ENCODE data around the gene DSTN.

Gene DSTN

DNA sequence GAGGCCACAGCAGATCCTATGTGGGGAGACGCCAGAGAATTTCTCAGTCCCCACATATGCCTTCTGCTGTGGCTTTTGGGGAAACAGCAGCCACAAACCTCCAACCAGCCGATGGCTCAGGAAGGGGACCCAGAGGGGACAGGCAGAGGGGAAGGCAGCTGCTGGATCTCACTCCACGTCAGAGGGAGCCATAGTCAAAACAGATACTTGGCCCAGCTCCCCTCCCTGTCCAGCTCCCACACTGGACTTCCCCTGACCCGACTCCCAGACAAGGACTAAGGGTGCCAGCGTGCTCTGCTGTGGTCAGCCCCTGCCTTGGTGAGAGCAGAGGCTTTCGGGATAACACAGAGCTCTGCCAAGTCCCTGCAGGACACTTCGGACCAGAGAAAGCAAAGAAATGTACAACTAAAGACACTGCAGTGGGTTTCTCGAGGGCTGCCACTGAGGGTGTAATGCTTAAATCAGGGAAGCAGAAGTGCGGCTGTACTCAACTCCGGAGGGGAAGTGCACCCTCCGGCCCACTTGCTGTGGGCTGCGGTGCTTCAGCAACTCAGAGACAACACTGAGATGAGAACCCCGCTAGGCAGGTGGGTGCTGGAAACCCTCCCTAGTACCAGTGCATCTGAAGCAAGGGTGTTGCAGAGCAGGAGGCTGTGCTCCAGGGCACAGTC lies 64.9 kb downstream of the DSTN start:
- no peaks in the 10 kb centered on the region for H3K4me1 ChIP-seq
- H3K9me3 ChIP-seq (ENCODE audit: control insufficient read depth, low read length) = no peaks in the 10 kb centered on the region
- H3K36me3 ChIP-seq (ENCODE audit: control insufficient read depth, insufficient read depth, low read length) = no peaks in the 10 kb centered on the region
- no peaks in the 10 kb centered on the region for H3K27me3 ChIP-seq (ENCODE audit: control insufficient read depth, insufficient read depth, low read length)
- TF ChIP-seq, protein P1, sequence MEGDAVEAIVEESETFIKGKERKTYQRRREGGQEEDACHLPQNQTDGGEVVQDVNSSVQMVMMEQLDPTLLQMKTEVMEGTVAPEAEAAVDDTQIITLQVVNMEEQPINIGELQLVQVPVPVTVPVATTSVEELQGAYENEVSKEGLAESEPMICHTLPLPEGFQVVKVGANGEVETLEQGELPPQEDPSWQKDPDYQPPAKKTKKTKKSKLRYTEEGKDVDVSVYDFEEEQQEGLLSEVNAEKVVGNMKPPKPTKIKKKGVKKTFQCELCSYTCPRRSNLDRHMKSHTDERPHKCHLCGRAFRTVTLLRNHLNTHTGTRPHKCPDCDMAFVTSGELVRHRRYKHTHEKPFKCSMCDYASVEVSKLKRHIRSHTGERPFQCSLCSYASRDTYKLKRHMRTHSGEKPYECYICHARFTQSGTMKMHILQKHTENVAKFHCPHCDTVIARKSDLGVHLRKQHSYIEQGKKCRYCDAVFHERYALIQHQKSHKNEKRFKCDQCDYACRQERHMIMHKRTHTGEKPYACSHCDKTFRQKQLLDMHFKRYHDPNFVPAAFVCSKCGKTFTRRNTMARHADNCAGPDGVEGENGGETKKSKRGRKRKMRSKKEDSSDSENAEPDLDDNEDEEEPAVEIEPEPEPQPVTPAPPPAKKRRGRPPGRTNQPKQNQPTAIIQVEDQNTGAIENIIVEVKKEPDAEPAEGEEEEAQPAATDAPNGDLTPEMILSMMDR (IDR thresholded peaks at IDR 0.05) = no peak
- H3K79me2 ChIP-seq = peaks cover 46% of the 10 kb centered on the region
- H3K4me2 ChIP-seq (ENCODE audit: low read length) = no peak overlapping the region
- H2AFZ ChIP-seq = no peak overlapping the region
- no peak overlapping the region for H3K27ac ChIP-seq
- H3K4me3 ChIP-seq (ENCODE audit: low read depth, low read length) = no peak overlapping the region
- no peak overlapping the region for H3K9ac ChIP-seq

DNA sequence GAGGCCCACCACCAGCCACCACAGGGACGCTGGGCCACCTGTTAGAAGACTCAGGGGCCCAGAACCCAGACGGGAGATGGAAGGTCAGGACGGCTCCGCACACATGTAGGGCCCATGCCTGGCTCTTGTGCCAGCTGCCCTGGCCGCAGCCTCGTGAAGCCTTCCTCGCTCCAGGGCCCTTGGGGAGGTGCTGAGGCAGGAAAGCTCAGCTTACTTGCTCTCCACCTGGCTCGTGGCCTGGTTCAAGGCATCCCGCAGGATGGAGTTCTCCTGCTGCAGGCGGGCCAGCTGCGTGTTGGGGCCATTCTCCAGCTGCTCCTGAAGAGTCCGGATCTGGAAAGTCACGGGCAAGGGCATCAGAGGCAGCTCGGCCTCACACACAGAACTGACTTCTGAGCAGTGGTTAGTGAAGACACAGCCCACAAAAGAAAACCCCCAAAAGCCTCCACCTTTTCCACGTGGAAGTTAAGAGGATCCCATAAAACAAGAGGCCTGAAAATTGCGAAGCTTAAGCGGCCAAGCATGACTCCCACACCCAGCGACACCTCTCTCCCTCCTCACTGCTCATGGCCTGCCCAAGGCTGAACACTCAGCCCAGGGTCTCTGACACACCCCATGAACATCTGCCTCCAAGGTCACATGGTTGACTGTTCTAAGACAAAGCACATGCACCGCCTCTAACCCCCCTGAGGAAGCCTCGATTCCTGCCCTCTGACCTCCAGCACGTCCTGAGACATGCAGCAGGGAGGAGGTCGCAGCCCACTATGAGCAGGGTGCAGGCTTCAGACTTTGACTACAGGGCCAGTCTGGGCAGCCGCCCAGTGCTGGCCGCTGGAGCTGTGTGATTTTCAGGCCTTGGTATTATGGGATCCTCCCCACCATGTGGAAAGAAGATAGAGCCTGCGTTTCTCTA lies 65.7 kb downstream of the DSTN start:
- peaks cover 46% of the 10 kb centered on the region for H3K79me2 ChIP-seq
- no peak overlapping the region for H3K4me2 ChIP-seq (ENCODE audit: low read length)
- H3K9me3 ChIP-seq (ENCODE audit: control insufficient read depth, low read length) = no peaks in the 10 kb centered on the region
- no peaks in the 10 kb centered on the region for H3K36me3 ChIP-seq (ENCODE audit: control insufficient read depth, insufficient read depth, low read length)
- H2AFZ ChIP-seq = no peak overlapping the region
- no peaks in the 10 kb centered on the region for H3K4me1 ChIP-seq
- H3K9ac ChIP-seq = no peak overlapping the region
- H3K27me3 ChIP-seq (ENCODE audit: control insufficient read depth, insufficient read depth, low read length) = no peaks in the 10 kb centered on the region
- no peak overlapping the region for H3K4me3 ChIP-seq (ENCODE audit: low read depth, low read length)
- H3K27ac ChIP-seq = no peak overlapping the region
- TF ChIP-seq, protein P1 (IDR thresholded peaks at IDR 0.05) = no peak

DNA sequence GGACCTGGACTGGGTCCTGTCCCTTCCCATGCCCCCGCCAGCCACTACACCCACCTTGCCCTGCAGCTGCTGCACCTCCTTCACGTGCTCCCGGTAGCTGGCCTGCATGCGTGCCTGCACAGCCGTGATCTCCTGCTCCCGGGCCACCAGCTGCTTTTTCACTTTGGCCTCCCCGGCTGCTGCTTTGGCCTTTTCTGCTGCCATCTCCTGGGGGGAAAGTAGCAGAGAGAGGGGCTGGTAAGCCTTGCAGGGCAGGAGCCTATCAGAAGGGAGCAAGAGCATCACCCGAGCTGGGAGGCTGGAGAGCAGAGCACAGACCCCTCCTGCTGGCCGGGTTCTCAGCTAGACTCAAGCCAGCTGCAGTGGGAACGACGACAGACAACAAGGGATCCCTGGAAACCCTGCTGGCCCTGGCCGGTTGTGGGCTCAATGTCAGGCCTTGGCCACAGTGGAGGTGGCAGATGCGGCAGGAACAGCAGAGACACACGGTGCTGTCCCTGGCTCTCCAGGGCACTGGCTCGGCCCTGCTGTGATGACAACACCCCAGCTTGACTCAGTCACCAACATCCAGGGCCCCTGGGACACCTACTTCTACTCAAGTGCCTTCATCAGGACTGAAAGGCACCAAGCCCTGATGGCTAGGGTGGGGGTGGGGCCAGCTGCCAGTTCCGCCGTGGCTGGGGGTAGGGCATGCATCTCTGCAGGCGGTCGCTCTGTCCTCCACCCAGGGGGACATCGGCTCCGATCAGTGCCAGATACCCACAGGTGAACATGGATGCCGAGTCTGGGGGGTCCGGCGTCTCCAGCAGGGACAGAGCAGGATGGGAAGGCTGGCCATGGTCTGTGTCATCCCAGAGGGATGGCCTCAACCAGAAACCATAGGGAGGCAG lies 66.9 kb downstream of the DSTN start:
- no peak overlapping the region for H2AFZ ChIP-seq
- H3K4me1 ChIP-seq = no peaks in the 10 kb centered on the region
- no peak overlapping the region for H3K27ac ChIP-seq
- no peaks in the 10 kb centered on the region for H3K36me3 ChIP-seq (ENCODE audit: control insufficient read depth, insufficient read depth, low read length)
- peaks cover 52% of the 10 kb centered on the region for H3K79me2 ChIP-seq
- no peaks in the 10 kb centered on the region for H3K27me3 ChIP-seq (ENCODE audit: control insufficient read depth, insufficient read depth, low read length)
- H3K4me3 ChIP-seq (ENCODE audit: low read depth, low read length) = no peak overlapping the region
- H3K9ac ChIP-seq = no peak overlapping the region
- TF ChIP-seq, protein P1 (IDR thresholded peaks at IDR 0.05) = no peak
- no peak overlapping the region for H3K4me2 ChIP-seq (ENCODE audit: low read length)
- no peaks in the 10 kb centered on the region for H3K9me3 ChIP-seq (ENCODE audit: control insufficient read depth, low read length)

DNA sequence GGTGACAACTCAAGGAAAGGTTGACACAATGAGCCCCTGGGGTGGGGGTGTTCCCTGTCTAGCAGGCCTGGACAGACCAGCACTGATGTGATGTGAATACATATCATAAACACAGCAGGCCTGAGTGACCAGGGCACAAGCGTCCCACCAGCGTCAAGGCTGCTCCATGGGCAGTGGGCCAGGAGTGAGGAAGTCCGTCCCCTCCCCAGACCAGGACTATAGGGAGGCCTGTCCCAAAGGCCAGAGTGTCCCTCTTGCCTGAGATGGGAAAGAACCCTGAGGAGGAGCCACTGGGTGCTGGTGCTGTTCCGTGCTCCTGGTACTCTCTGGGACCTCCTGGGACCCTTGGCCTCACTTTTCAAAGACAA lies 67.5 kb downstream of the DSTN start:
- Histone ChIP-seq H3K27ac (no peak overlapping the region), H3K4me1 (peaks cover 1% of the 10 kb centered on the region), H3K9me3 (ENCODE audit: control insufficient read depth, low read length) (no peaks in the 10 kb centered on the region), H3K79me2 (peaks cover 53% of the 10 kb centered on the region), H3K9ac (no peak overlapping the region), H2AFZ (no peak overlapping the region), H3K4me2 (ENCODE audit: low read length) (no peak overlapping the region), H3K4me3 (ENCODE audit: low read depth, low read length) (no peak overlapping the region), H3K36me3 (ENCODE audit: control insufficient read depth, insufficient read depth, low read length) (no peaks in the 10 kb centered on the region), H3K27me3 (ENCODE audit: control insufficient read depth, insufficient read depth, low read length) (no peaks in the 10 kb centered on the region)
- TF ChIP-seq, protein P1 (IDR thresholded peaks at IDR 0.05) = no peak
